LoVo (cell line): ENCODE measurements around the gene YPEL1.
"Not testable (repeated sequence)": the region's sequence is repeated elsewhere in the genome, so short reads cannot be mapped to it uniquely, and the experiment has no call there.

Source experiments
- DNase-seq: peaks from one replicate; pipeline ENCODE4 v3.0.0-alpha.2; 2016; ENCODE audit warnings: low spot score

Gene YPEL1

GRCh38 chr22:21721195-21721852 lies 14.3 kb downstream of the YPEL1 start:
- not testable (repeated sequence) for DNase-seq

GRCh38 chr22:21720191-21720859 lies 15.3 kb downstream of the YPEL1 start:
- not testable (repeated sequence) for DNase-seq

- no peak for DNase-seq
These were observed 16.6 kb downstream of the YPEL1 start for GRCh38 chr22:21719024-21719423.

DNA sequence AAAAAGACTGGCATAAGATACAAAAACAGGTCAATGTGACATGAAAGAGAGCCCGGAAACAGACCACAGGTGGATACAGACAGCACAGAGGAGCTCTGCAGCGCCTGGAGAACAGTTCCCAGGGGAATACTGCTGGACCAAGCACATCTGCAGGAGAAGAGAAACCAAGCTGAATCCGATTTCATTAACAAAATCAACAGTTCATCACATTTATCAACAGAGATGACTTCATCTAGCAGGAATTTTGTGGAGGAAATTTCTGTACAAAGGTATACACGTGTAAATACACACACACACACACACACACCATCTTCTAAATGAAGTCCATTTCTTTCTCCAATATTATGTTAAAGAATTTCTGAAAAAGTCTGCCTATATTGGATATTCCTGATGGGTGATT lies 17.1 kb downstream of the YPEL1 start:
- DNase-seq, result no peak

DNA sequence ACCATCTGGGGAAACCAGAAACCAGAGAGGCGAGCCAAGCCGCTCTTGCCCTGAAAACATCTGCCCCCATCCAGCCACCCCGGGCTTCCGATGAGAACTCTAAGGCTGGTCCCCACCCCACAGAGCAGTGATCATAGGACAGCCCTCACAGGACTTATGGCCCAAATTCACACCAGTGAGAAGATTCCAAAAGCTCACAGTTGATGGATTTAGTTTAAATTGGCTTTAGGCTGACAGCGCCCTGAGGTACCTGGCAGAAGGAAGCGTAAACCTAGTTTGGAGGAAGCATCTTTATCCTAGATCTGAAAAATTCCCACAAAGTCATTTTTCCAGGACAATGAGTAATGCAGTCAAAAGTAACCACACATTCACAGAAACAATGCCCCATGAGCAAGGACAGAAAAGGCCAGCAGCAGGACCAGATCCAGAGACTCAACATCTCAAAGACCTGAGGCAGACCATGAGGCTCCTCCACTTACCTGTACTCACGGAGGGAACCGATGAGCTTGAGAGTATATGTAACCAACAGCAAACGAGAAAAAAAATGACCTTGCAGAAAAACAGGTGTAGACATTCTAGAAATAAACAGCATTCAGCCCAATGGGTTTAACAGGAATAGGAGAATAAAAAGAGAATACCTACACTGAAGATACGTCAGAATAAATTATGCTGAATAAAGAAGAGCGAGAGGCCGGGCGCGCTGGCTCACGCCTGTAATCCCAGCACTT lies 19.0 kb downstream of the YPEL1 start:
- not testable (repeated sequence) for DNase-seq

DNA sequence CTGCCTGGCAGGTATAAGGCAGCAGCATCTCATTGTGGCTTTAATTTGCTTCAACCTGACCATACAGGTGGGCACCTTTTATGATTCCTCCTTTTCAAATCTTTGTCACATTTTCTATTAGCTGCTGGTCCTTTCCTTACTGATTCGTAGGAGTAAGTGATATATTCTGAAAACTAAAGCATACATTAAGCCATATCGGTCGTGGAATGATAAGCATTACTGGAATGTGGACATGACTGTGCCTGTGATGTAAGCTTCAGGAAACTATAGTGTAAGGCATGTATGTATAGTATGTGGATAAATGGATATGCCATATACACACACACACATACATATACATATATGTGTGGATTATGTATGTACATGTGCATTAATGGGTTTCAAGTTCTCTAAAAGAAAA lies 20.8 kb downstream of the YPEL1 start:
- no peak for DNase-seq

- no peak for DNase-seq
These were observed 21.4 kb downstream of the YPEL1 start for GRCh38 chr22:21714059-21714770.

DNA sequence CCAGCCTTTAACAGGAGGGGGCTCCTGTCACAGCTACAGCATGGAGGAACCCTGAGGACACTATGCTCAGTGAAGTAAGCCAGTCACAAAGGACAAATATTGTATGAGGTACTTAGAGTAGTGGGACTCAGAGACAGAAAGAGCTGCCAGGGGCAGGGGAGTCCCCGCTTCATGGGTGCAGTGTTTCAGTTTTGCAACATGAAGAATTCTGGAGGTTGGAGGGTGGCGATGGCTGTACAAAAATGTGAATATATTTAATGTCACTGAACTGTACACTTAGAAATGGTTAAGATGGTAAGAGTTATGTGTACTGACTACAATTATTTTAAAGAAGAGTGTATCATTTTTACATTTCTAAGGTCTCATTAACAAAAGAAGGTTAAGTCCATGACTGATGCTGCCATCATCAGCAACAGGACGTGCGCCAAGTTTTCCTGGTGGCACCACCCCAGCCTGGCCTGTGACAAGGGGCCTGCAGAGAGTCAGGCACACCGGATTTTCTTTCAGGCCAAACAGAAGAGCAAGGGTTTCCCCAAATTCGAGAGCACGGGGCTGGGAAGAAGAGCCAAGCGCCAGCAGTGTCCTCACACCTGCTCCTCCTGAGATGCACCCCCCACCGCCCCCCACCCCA lies 22.1 kb downstream of the YPEL1 start:
- no peak for DNase-seq

GRCh38 chr22:21712751-21713427 lies 22.7 kb downstream of the YPEL1 start:
- peak; percentile 60 for DNase-seq

GRCh38 chr22:21711851-21712250 lies 23.7 kb downstream of the YPEL1 start:
- no peak for DNase-seq

GRCh38 chr22:21710156-21710555 lies 25.4 kb downstream of the YPEL1 start:
- DNase-seq, result no peak

GRCh38 chr22:21709688-21710087 lies 25.9 kb downstream of the YPEL1 start:
- DNase-seq, result no peak

DNA sequence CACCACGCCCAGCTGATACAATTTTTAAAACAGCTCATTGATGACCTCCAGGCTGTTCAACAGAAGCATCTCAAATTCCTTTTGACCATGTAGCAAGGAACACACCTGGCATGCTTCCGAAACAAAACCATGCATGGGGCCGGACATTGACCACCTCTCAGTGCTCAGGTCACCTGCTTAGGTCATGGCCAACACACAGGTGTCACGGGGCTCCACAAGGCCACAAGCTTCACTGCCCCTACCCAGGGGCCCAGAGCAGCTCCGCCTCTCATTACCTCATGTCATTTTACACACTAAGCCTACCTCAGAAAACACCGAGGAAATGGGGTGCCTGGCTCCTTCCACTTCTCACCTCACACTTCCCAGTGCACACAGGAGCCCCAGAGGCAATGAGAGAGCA lies 26.6 kb downstream of the YPEL1 start:
- DNase-seq, result no peak

DNA sequence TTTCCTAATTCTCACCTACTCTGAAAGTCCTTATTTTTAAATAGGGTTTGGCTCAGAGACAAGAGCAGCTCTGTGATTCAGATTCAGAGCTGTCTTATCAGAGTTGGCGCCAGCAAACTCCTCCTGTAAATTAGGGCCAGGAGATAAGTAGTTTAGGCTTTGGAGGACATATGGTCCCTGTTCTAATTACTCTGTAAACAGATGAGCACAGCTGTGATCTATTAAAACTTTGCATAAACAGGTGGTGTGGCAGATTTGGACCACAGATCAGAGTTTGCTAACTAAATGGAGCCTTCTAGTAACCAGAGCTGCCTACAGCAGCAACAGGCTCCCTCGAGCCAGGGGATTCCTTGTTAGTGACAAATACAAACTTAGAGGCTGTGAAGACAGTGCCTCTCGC lies 27.9 kb downstream of the YPEL1 start:
- no peak for DNase-seq

GRCh38 chr22:21703684-21704316 lies 31.8 kb downstream of the YPEL1 start:
- DNase-seq, result no peak

- no peak for DNase-seq
These were observed 32.6 kb downstream of the YPEL1 start for GRCh38 chr22:21702700-21703683.

GRCh38 chr22:21702094-21702493 lies 33.5 kb downstream of the YPEL1 start:
- no peak for DNase-seq

GRCh38 chr22:21701384-21701971 lies 34.1 kb downstream of the YPEL1 start:
- no peak for DNase-seq

DNA sequence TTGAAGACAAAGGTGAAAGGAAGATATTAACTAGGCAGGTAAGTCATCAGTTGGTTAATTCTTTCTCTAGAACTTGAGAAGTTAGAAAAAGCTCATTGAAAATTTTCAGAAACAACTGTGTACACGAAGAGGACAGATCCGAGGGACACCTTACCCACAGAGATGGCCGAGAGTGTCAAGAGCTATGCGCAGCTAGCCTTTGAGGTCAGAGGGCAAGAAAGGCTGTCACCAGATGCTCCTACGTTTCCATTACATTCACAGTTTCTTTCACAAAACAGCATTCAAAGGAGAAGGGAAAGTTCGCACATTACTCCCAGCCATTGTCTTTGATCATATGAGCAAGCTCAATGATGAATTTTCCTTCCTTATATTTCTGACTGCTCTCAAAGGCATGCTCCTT lies 34.8 kb downstream of the YPEL1 start:
- DNase-seq, result no peak
